CD4-positive, alpha-beta T cell treated with Interleukin-2 at 100 ng/mL for 4 hours (primary cell): ENCODE data around the gene B4GALT5.
"Not testable (repeated sequence)": the region's sequence is repeated elsewhere in the genome, so short reads cannot be mapped to it uniquely, and the experiment has no call there.

Experiments
- DNase-seq: peaks from one replicate; pipeline ENCODE4 v3.0.0-alpha.2; 2020; ENCODE audit warnings: low spot score

B4GALT5 gene

DNA sequence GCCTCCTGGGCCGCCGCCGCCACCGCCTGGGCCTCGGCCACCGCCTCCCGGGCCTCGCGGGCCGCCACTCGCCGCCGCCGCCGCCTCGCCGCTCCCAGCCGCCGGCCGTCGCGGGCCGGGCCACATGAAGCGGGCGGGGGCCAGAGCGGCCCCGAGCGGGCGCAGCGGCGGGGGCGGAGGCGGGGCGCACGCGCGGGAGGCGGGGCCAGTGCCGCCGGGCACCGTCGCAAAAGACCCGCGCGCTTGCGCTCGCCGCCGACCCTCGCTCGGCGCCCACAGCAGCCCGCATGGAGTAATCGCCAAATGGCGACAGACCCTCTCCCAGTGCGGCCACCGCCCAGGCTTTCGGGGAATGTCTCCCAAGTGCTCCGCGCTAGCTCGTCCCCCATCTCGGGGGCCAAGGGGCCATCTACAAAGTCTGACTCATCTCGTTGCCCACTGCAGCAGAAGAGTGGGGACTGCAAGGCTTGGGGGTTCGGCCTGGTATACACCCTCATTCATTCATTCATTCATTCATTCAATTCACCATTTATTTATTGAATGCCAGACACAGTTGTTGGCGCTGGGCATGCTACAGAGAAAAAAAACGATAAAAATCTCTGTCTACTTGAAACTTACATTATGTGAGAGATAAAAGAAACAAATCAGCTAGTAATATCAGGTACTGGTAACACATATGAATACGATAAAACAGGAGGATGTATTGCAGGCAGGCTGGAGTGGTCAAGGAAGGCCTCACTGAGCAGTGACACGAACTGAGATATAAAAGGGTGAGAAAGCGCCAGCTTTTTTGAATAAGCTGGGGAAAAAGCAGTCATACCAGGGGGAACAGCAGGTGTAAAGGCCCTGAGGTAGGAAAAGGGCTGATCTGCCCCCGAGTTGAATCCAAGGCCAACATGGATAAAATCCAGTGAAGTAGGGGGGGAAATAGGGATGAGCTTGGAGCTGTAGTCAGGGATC lies at the start of gene B4GALT5:
Gene B4GALT5 (minus strand): TSS at position 126 of the 960 bp plus-strand sequence. CDS start 188 bp downstream, outside the sequence.
- DNase-seq: peak; percentile 63

DNA sequence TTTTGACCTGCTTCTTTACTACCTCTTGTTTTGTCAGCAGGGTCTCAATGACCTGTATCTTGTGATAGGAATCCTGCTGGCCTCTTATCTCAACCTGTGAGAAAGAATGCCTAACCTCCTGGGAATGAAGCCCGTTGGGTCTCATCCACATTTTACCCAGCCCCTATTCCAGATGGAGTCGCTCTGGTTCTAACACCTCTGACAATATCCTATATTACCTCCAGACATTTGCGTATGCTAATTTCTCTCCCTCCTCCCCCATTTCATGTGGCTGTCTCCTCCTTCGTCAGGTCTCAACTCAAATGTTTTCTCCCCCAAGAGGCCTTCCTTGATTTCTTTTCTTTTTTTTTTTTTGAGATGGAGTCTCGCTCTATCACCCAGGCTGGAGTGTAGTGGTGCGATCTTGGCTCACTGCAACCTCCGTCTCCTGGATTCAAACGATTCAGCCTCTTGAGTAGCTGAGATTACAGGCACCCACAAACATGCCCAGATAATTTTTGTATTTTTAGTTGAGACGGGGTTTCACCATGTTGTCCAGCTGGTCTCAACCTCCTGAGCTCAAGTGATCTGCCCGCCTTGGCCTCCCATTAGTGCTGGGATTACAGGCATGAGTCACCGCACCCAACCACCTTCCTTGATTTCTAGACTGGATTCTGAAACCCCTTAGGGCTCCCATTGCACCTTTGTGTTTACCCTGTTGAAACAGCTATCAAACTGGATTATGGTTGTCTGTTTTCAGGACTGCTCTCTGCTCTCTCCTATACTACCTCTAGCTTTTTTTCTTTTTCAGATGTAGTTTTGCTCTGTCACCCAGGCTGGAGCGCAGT lies 49.5 kb upstream of the B4GALT5 start:
- no peak for DNase-seq

DNA sequence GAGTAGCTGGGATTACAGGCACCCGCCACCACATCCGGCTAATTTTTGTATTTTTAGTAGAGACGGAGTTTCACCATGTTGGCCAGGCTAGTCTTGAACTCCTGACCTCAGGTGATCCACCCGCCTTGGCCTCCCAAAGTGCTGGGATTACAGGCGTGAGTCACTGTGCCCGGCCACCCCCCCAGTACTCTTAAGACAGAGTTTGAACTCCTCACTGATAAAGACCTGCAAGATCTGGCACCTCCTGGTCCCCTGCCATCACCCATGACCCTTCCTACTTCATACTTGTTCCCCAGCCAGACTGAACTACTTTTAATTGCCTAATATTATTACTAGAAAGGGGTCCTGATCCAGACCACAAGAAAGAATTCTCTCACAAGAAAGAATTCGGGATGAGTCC lies 48.2 kb upstream of the B4GALT5 start:
- DNase-seq: not testable (repeated sequence)

- no peak for DNase-seq
Observed at GRCh38 chr20:49759266-49759950, 45.7 kb upstream of the B4GALT5 start.

- no peak for DNase-seq
Observed at GRCh38 chr20:49758781-49759180, 45.1 kb upstream of the B4GALT5 start.

- no peak for DNase-seq
Observed at GRCh38 chr20:49757597-49757996, 43.9 kb upstream of the B4GALT5 start.

DNA sequence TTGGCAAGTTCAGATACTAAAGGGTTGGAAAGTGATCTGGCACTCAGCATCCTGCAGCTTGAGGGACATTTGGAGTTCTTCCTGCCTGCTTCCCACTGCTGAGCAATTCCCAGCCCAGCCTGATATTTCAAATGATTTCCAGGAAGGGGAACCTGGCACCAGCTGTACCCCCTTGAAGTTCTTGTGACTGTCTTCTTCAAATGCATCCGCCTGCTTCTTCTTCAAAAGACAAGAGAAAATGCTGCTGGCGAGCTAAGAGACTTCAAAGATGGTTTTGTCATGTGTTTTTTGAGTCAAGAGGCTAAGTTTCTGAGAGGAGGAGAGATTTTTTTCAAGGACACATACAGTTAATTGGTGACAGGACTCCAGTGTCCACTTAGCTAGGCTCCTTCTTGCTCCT lies 42.6 kb upstream of the B4GALT5 start:
- DNase-seq: no peak

GRCh38 chr20:49754596-49754995 lies 40.9 kb upstream of the B4GALT5 start:
- DNase-seq: no peak

- DNase-seq: no peak
Observed at GRCh38 chr20:49753133-49753532, 39.5 kb upstream of the B4GALT5 start.

DNA sequence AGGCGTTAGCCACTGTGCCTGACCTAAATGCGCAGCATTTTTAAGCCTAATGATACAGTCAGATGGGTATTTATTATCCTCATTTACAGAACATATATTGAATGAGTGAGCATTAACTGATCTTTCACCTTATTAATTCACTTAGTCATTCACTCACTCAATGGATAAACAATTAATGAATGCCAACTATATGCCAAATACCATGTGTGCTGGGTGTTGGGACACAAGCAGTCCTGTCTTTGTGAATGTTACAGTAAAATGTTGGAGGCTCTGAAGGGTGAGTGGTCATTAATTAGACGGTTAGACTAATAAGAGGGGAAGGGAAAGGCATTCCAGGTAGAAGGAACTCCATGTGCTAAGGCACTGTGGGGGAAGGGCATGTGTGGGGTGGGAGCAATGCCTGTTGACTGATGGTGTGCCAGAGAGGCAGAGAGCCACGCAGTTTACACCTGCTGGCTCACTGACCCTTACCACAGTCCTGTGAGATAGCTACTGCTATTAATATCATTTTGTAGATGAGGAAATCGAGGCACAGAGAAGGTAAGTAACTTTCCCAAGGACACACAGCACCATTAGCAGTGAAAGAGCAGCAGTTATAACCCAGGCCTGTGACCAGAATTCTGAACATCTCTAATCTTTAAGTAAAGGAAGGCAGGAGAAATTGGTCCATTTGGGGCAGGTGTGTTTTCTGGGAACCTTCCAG lies 38.7 kb upstream of the B4GALT5 start:
- no peak for DNase-seq

GRCh38 chr20:49751397-49751736 lies 37.7 kb upstream of the B4GALT5 start:
- DNase-seq: no peak

GRCh38 chr20:49750611-49751396 lies 37.1 kb upstream of the B4GALT5 start:
- no peak for DNase-seq

- DNase-seq: no peak
Observed at GRCh38 chr20:49749625-49750024, 35.9 kb upstream of the B4GALT5 start.

DNA sequence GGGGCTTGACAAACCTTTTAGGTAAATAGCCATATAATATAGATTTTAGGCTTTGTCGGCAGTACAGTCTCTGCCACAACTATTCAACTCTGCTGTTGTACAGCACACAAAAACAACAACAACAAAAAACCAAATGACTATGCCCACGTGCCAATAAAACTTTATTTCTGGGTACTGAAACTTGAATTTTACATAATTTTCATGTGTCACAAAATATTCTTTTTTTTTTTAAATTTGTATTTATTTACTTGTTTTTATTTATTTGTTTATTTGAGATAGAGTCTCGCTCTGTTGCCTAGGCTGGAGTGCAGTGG lies 34.8 kb upstream of the B4GALT5 start:
- DNase-seq: no peak

GRCh38 chr20:49747707-49748524 lies 34.2 kb upstream of the B4GALT5 start:
- DNase-seq: no peak

GRCh38 chr20:49742948-49743347 lies 29.3 kb upstream of the B4GALT5 start:
- no peak for DNase-seq

DNA sequence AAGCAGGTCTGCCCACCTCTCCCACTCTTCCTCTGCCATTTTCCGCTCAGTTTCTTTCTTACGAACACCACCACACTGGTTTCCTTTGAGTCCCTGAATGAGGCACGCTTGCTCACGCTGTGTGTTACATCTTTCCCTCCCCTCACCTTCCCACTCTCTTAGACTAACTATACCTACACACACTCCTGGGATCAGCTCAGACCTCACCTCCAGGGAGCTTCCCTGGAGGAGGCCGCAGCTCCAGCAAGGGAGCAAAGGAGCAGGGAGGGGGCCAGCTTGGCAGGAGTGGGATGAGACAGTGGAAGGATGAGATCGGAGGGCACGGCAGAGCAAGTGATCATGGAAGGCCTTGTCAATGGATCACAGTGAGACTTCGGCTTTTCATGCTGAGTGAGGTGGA lies 28.3 kb upstream of the B4GALT5 start:
- no peak for DNase-seq

GRCh38 chr20:49740807-49741206 lies 27.1 kb upstream of the B4GALT5 start:
- DNase-seq: no peak

DNA sequence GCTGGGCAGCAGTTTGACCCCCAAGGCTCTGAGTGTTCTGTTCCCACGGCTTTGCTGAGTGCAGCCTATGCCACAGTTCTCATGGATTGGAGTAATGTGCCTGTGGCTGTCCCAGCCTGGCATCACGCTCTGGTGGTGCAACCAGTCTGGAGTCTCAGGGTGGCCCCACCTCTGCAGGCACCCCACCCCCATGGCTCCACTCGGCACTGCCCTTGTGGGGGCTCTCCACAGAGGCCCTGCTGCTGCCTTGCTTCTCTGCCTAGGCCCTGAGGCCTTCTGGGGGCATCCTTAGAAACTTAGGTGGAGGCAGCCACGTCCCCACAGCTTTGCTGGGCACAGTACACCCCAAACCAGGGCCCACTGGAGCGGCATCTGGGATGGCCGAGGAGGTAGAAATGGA lies 25.4 kb upstream of the B4GALT5 start:
- no peak for DNase-seq

DNA sequence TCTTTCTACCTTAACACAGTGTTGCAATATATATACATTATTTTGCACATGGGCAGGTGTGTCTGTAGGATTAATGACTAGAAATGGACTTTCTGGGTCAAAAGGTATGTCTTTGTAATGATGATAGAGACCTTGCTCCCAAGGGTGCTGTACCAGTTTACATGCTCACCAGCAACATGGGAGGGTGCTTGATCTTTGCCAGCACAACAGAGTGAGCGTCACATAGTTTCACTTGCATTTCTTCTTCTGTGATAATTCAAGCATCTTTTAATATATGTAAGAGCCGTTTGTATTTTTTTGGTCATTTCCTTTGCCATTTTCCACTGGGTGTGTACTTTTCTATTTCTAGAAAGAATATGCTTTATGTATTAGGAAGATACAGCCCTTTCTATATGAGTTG lies 23.6 kb upstream of the B4GALT5 start:
- no peak for DNase-seq
